ENCODE data around the gene CIAO3. TPM values are rescaled to one million over a fixed set of nuclear protein-coding genes. Genes with fewer than 3 reads are reported as not detected.

CIAO3 gene
- total RNA-seq, 1 experiment from 2014 or later = 21.9 TPM

- Histone ChIP-seq H2AK5ac (ENCODE audit: insufficient read length, low read length) (no peak overlapping the region), H3K4me1 (ENCODE audit: insufficient read depth, low read length) (no peaks in the 10 kb centered on the region), H3K18ac (ENCODE audit: insufficient read length, low read depth, low read length) (no peak overlapping the region), H4K8ac (replicated peaks; ENCODE audit: insufficient read length, low read depth, low read length) (no peak overlapping the region), H2BK120ac (ENCODE audit: low read depth, low read length, poor library complexity, severe bottlenecking) (no peak overlapping the region), H2BK20ac (ENCODE audit: low read depth, low read length, poor library complexity, severe bottlenecking) (no peak overlapping the region), H3K4ac (ENCODE audit: low read depth, low read length) (no peak overlapping the region), H3K9ac (ENCODE audit: extremely low read depth, insufficient read length, low read length) (no peak overlapping the region), H3K79me1 (ENCODE audit: insufficient read depth, low read depth, low read length, poor library complexity, severe bottlenecking) (no peaks in the 10 kb centered on the region), H2BK12ac (ENCODE audit: insufficient read length, low read depth, low read length) (no peak overlapping the region), H3K79me2 (ENCODE audit: insufficient read depth, low read length) (no peaks in the 10 kb centered on the region), H3K27ac (ENCODE audit: insufficient read length, low read depth, low read length) (no peak overlapping the region), H2AFZ (ENCODE audit: low read length) (no peak overlapping the region), H4K5ac (ENCODE audit: insufficient read length, low read depth, low read length) (no peak overlapping the region), H3K56ac (ENCODE audit: insufficient read length, low read depth, low read length) (no peak overlapping the region), H3K23ac (ENCODE audit: insufficient read length, low read depth, low read length) (no peak overlapping the region), H4K91ac (ENCODE audit: insufficient read length, low read depth, low read length) (no peak overlapping the region), H2BK15ac (ENCODE audit: low read depth, low read length) (no peak overlapping the region), H3K23me2 (ENCODE audit: insufficient read length, low read depth, low read length, poor library complexity, severe bottlenecking) (no peaks in the 10 kb centered on the region), H3K9me3 (ENCODE audit: control insufficient read depth, low read depth, low read length) (no peaks in the 10 kb centered on the region), H3K4me2 (ENCODE audit: insufficient read depth, insufficient read length, low read length) (no peak overlapping the region), H3K27me3 (ENCODE audit: insufficient read depth, low read length) (no peaks in the 10 kb centered on the region), H4K20me1 (ENCODE audit: control insufficient read depth, insufficient read depth, insufficient read length) (no peaks in the 10 kb centered on the region), H3K14ac (ENCODE audit: insufficient read depth, low read length) (no peak overlapping the region), H3T11ph (ENCODE audit: low read length) (no peak overlapping the region), H2BK5ac (ENCODE audit: insufficient read length, low read length) (no peak overlapping the region)
- WGBS (ENCODE audit: extremely low coverage, insufficient read length, low lambda C conversion rate) = no CpG with 5 or more reads among the region's 20 CpGs
- Mint-ChIP-seq H3K4me1 (peaks cover 0 to 9% of the 10 kb centered on the region in 2 experiments; a peak in 2 of 4 replicates), H3K36me3 (ENCODE audit: insufficient read depth in 1 of 3, low read depth in 3 of 3) (no peaks in the 10 kb centered on the region), H3K4me3 (no peak overlapping the region), H3K9me3 (no peaks in the 10 kb centered on the region), H3K27me3 (ENCODE audit: low read depth) (peaks cover 8% of the 10 kb centered on the region), H3K27ac (peak overlapping the region in 1 of 3 experiments; percentile 65; a peak in 2 of 7 replicates)
- DNase-seq = no peak
- TF ChIP-seq CTCF (conservative IDR thresholded peaks at IDR 0.05) = no peak
These were observed 23.5 kb upstream of the CIAO3 start for GRCh38 chr16:764184-764750.

Data from H9 (cell line).